H9 (cell line): ENCODE data around the gene AMOTL1. TPM values are rescaled to one million over a fixed set of nuclear protein-coding genes. Genes with fewer than 3 reads are reported as not detected.

Experiments used
- DNase-seq: peaks from one replicate; pipeline ENCODE4 v3.0.0-alpha.2; 2017
- H2AFZ ChIP-seq: one replicate; pipeline ENCODE4 v1.6.1; 2013; ENCODE audit warnings: mild to moderate bottlenecking, low read length, control low read depth, moderate library complexity
- H2AK5ac ChIP-seq: 2 replicates; pipeline ENCODE4 v1.6.1; 2013; ENCODE audit warnings: low read length, control low read depth, mixed read lengths; ENCODE audit not compliant: insufficient read length
- H2BK120ac ChIP-seq: one replicate; pipeline ENCODE4 v1.6.1; 2013; ENCODE audit warnings: low read depth, mild to moderate bottlenecking, low read length, control low read depth, inconsistent platforms; ENCODE audit not compliant: poor library complexity, severe bottlenecking
- H2BK12ac ChIP-seq: 2 replicates; pipeline ENCODE4 v1.6.1; 2013; ENCODE audit warnings: low read length, control low read depth, mixed read lengths, low read depth; ENCODE audit not compliant: insufficient read length
- H2BK15ac ChIP-seq: 2 replicates; pipeline ENCODE4 v1.6.1; 2013; ENCODE audit warnings: low read depth, low read length, control low read depth
- H2BK20ac ChIP-seq: one replicate; pipeline ENCODE4 v1.6.1; 2013; ENCODE audit warnings: low read depth, mild to moderate bottlenecking, low read length, control low read depth, inconsistent platforms; ENCODE audit not compliant: poor library complexity, severe bottlenecking
- H2BK5ac ChIP-seq: 2 replicates; pipeline ENCODE4 v1.6.1; 2013; ENCODE audit warnings: low read length, control low read depth, mixed read lengths; ENCODE audit not compliant: insufficient read length
- H3K14ac ChIP-seq: 2 replicates; pipeline ENCODE4 v1.6.1; 2013; ENCODE audit warnings: low read length, control low read depth; ENCODE audit not compliant: insufficient read depth
- H3K18ac ChIP-seq: 2 replicates; pipeline ENCODE4 v1.6.1; 2013; ENCODE audit warnings: low read depth, mild to moderate bottlenecking, mixed read lengths, low read length, control low read depth; ENCODE audit not compliant: insufficient read length
- H3K23ac ChIP-seq: 2 replicates; pipeline ENCODE4 v1.6.1; 2013; ENCODE audit warnings: low read length, control low read depth, mixed read lengths, low read depth; ENCODE audit not compliant: insufficient read length
- H3K23me2 ChIP-seq: 2 replicates; pipeline ENCODE4 v1.6.1; 2013; ENCODE audit warnings: low read depth, mild to moderate bottlenecking, mixed read lengths, low read length, control low read depth; ENCODE audit not compliant: insufficient read length, poor library complexity, severe bottlenecking
- H3K27ac ChIP-seq: 2 replicates; pipeline ENCODE4 v1.5.1; 2013; ENCODE audit warnings: low read length, control low read depth, mixed read lengths, low read depth; ENCODE audit not compliant: insufficient read length
- H3K27me3 ChIP-seq: 2 replicates; pipeline ENCODE4 v1.6.1; 2013; ENCODE audit warnings: low read length, control low read depth, inconsistent platforms; ENCODE audit not compliant: insufficient read depth
- H3K4ac ChIP-seq: 2 replicates; pipeline ENCODE4 v1.6.1; 2013; ENCODE audit warnings: low read depth, mild to moderate bottlenecking, control low read depth, inconsistent platforms, low read length, moderate library complexity
- H3K4me1 ChIP-seq: 2 replicates; pipeline ENCODE4 v1.6.1; 2013; ENCODE audit warnings: low read length, control low read depth, inconsistent platforms; ENCODE audit not compliant: insufficient read depth
- H3K4me2 ChIP-seq: 2 replicates; pipeline ENCODE4 v1.6.1; 2013; ENCODE audit warnings: low read length, control low read depth, mixed read lengths; ENCODE audit not compliant: insufficient read length, insufficient read depth
- H3K56ac ChIP-seq: 2 replicates; pipeline ENCODE4 v1.6.1; 2013; ENCODE audit warnings: low read depth, mild to moderate bottlenecking, mixed read lengths, low read length, control low read depth; ENCODE audit not compliant: insufficient read length
- H3K79me1 ChIP-seq: 2 replicates; pipeline ENCODE4 v1.6.1; 2013; ENCODE audit warnings: low read depth, mild to moderate bottlenecking, moderate library complexity, low read length, control low read depth, inconsistent platforms; ENCODE audit not compliant: insufficient read depth, poor library complexity, severe bottlenecking
- H3K79me2 ChIP-seq: 2 replicates; pipeline ENCODE4 v1.6.1; 2013; ENCODE audit warnings: low read length, control low read depth, inconsistent platforms; ENCODE audit not compliant: insufficient read depth
- H3K9ac ChIP-seq: 2 replicates; pipeline ENCODE4 v1.6.1; 2013; ENCODE audit warnings: low read length, control low read depth, mixed read lengths; ENCODE audit not compliant: insufficient read length; ENCODE audit errors: extremely low read depth
- H3K9me3 ChIP-seq: one replicate; pipeline ENCODE4 v1.6.1; 2013; ENCODE audit warnings: low read depth, low read length, inconsistent platforms; ENCODE audit not compliant: control insufficient read depth
- H3T11ph ChIP-seq: one replicate; pipeline ENCODE4 v1.6.1; 2013; ENCODE audit warnings: mild to moderate bottlenecking, low read length, control low read depth, inconsistent platforms
- H4K20me1 ChIP-seq: one replicate; pipeline ENCODE4 v1.6.1; 2013; ENCODE audit not compliant: control insufficient read depth, insufficient read length, insufficient read depth
- H4K5ac ChIP-seq: 2 replicates; pipeline ENCODE4 v1.6.1; 2013; ENCODE audit warnings: low read depth, mild to moderate bottlenecking, mixed read lengths, low read length, control low read depth; ENCODE audit not compliant: insufficient read length
- H4K8ac ChIP-seq: replicated peaks from 2 replicates; pipeline ENCODE4 v1.6.1; 2013; ENCODE audit warnings: low read length, control low read depth, mixed read lengths, low read depth; ENCODE audit not compliant: insufficient read length
- H4K91ac ChIP-seq: 2 replicates; pipeline ENCODE4 v1.6.1; 2013; ENCODE audit warnings: low read depth, mild to moderate bottlenecking, moderate library complexity, mixed read lengths, low read length, control low read depth; ENCODE audit not compliant: insufficient read length
- H3K27ac Mint-ChIP-seq, 3 experiments: 2 replicates in 2 of 3; 3 replicates in 1 of 3; pipeline ENCODE4 v1.8.0; 2020 to 2021; ENCODE audit warnings: mixed read lengths in 3 of 3, mild to moderate bottlenecking in 1 of 3, moderate library complexity in 1 of 3
- H3K27me3 Mint-ChIP-seq: 2 replicates; pipeline ENCODE4 v1.8.0; 2021; ENCODE audit warnings: low read depth, mild to moderate bottlenecking, moderate library complexity, mixed read lengths
- H3K36me3 Mint-ChIP-seq, 3 experiments: 2 replicates in 2 of 3; 3 replicates in 1 of 3; pipeline ENCODE4 v1.8.0; 2020 to 2021; ENCODE audit warnings: low read depth in 3 of 3, mixed read lengths in 3 of 3; ENCODE audit not compliant: insufficient read depth in 1 of 3
- H3K4me1 Mint-ChIP-seq, 2 experiments: 2 replicates each; pipeline ENCODE4 v1.8.0; 2020; ENCODE audit warnings: mixed read lengths in 2 of 2
- H3K4me3 Mint-ChIP-seq, 2 experiments: 2 replicates in 1 of 2; 3 replicates in 1 of 2; pipeline ENCODE4 v1.8.0; 2020 to 2021; ENCODE audit warnings: mild to moderate bottlenecking in 2 of 2, mixed read lengths in 2 of 2, moderate library complexity in 1 of 2
- H3K9me3 Mint-ChIP-seq, 2 experiments: 2 replicates in 1 of 2; 3 replicates in 1 of 2; pipeline ENCODE4 v1.8.0; 2020; ENCODE audit warnings: mild to moderate bottlenecking in 2 of 2, mixed read lengths in 2 of 2, moderate library complexity in 1 of 2
- WGBS: extraction: QIAGEN DNeasy Blood & Tissue Kit; methylation state at CpG from one replicate; pipeline ENCODE4 v1.1.7; 2013; ENCODE audit warnings: missing lambda C conversion rate, low lambda C conversion rate, mixed read lengths; ENCODE audit not compliant: insufficient read length; ENCODE audit errors: extremely low coverage; 5-methylcytosine and 5-hydroxymethylcytosine counted together
- total RNA-seq: library from RNA; stranded (reverse); gene quantifications from 2 replicates; pipeline ENCODE4 v1.2.1, GENCODE V29; 2021
- TF ChIP-seq, protein P1 (sequence below): fragments of 200-600 bp; sonication (generic); conservative IDR thresholded peaks from 3 replicates; pipeline ENCODE4 v1.8.0; 2021; ENCODE audit warnings: antibody characterized with exemption, mild to moderate bottlenecking

AMOTL1 gene
- total RNA-seq, 1 experiment from 2014 or later = 18.5 TPM

DNA sequence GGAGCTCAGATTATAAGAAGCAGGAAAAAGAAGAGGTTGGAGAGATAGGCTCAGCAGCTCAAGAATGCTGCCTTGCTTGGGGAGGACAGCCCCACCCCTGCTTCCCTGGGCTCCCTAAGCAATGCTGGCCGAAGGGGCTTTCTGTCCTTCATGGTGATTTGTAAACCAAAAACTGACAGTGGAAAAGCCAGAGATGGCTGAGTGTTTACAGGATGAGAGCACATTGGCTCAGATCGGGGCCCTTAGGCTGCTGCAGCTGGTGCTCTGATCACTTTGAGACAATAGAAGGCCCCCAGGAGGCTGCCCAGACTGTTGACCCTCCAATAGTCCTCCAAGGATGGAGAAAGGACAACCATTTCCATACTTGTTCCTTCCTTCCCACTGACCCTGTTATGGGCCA, 28.8 kb upstream of the AMOTL1 start:
- no peak overlapping the region for H3K56ac ChIP-seq
- TF ChIP-seq, protein P1, sequence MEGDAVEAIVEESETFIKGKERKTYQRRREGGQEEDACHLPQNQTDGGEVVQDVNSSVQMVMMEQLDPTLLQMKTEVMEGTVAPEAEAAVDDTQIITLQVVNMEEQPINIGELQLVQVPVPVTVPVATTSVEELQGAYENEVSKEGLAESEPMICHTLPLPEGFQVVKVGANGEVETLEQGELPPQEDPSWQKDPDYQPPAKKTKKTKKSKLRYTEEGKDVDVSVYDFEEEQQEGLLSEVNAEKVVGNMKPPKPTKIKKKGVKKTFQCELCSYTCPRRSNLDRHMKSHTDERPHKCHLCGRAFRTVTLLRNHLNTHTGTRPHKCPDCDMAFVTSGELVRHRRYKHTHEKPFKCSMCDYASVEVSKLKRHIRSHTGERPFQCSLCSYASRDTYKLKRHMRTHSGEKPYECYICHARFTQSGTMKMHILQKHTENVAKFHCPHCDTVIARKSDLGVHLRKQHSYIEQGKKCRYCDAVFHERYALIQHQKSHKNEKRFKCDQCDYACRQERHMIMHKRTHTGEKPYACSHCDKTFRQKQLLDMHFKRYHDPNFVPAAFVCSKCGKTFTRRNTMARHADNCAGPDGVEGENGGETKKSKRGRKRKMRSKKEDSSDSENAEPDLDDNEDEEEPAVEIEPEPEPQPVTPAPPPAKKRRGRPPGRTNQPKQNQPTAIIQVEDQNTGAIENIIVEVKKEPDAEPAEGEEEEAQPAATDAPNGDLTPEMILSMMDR = no peak
- peaks cover 8% of the 10 kb centered on the region for H3K4me1 ChIP-seq
- H4K91ac ChIP-seq = no peak overlapping the region
- WGBS = no CpG with 5 or more reads among the region's 2 CpGs
- no peaks in the 10 kb centered on the region; a peak in 1 of 5 replicates for H3K9me3 Mint-ChIP-seq
- H3K27me3 Mint-ChIP-seq = peaks cover 25% of the 10 kb centered on the region
- no peaks in the 10 kb centered on the region for H4K20me1 ChIP-seq
- no peak overlapping the region for H2BK5ac ChIP-seq
- H3K4me3 Mint-ChIP-seq = no peak overlapping the region
- no peaks in the 10 kb centered on the region for H3K79me2 ChIP-seq
- H2BK20ac ChIP-seq = no peak overlapping the region
- H2BK12ac ChIP-seq = no peak overlapping the region
- H3K79me1 ChIP-seq = no peaks in the 10 kb centered on the region
- no peak overlapping the region for H3K14ac ChIP-seq
- H3K27ac ChIP-seq = no peak overlapping the region
- H2AFZ ChIP-seq = no peak overlapping the region
- no peak overlapping the region for H2AK5ac ChIP-seq
- no peak overlapping the region for H3K4ac ChIP-seq
- no peak overlapping the region for H3K4me2 ChIP-seq
- H3K9ac ChIP-seq = no peak overlapping the region
- peaks cover 25 to 28% of the 10 kb centered on the region in 2 experiments for H3K4me1 Mint-ChIP-seq
- H3K18ac ChIP-seq = no peak overlapping the region
- H2BK15ac ChIP-seq = no peak overlapping the region
- no peaks in the 10 kb centered on the region for H3K9me3 ChIP-seq
- no peak overlapping the region for H4K8ac ChIP-seq
- H3T11ph ChIP-seq = no peak overlapping the region
- no peak overlapping the region for H3K23ac ChIP-seq
- no peak overlapping the region for H2BK120ac ChIP-seq
- no peak overlapping the region for H3K27ac Mint-ChIP-seq
- no peak for DNase-seq
- H3K27me3 ChIP-seq = no peaks in the 10 kb centered on the region; the same call in 1 of the 2 replicates
- H3K23me2 ChIP-seq = peaks cover 12% of the 10 kb centered on the region
- no peaks in the 10 kb centered on the region; a peak in 1 of 7 replicates for H3K36me3 Mint-ChIP-seq
- no peak overlapping the region for H4K5ac ChIP-seq
